ENCODE data around the gene ROBO3.
A peak's percentile ranks its signal among the peaks of the same experiment; 100 is the strongest.

The ROBO3 gene

GRCh38 chr11:124872741-124873140 lies 7.5 kb downstream of the ROBO3 start:
- in situ Hi-C loops (cut with MboI; ENCODE audit: low pct_unique_long_range_greater_than_20kb, low sequenced_read_pairs) = no loop called here

GRCh38 chr11:124873951-124874350 lies 8.7 kb downstream of the ROBO3 start:
- in situ Hi-C loops (cut with MboI; ENCODE audit: low pct_unique_long_range_greater_than_20kb, low sequenced_read_pairs) = no loop called here
- DNase-seq = no peak

More at GRCh38 chr11:124872741-124873140, 7.5 kb downstream of the ROBO3 start:
- no peak for DNase-seq

DNA sequence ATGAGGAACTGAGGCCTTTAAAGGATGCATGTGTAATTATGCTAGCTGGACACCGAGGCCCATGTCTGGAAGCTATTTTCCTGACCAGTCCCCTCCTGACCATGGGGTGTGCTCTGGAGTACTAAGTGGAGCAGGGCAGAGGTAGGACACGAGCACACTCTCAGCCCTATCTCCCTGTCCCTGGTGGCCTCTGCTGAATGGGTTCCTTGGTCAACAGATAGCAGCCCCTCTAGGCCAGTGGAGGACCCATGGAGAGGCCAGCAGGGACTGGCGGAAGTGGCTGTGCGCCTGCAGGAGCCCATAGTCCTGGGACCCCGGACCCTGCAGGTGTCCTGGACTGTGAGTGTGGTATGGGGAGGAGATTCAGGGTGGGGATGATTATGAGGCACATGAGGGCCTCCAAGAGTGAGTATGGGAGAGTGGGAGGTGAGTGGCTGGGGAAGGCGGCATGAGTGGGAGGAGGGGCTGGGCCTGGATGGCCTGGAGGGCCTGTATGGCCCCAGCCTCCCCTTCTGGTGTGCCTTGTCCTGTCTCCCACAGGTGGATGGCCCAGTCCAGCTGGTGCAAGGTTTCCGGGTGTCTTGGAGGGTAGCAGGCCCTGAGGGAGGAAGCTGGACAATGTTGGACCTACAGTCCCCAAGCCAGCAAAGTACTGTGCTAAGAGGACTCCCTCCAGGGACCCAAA lies 9.5 kb downstream of the ROBO3 start:
- no peak for DNase-seq
- in situ Hi-C loops (cut with MboI; ENCODE audit: low pct_unique_long_range_greater_than_20kb, low sequenced_read_pairs) = no loop called here

DNA sequence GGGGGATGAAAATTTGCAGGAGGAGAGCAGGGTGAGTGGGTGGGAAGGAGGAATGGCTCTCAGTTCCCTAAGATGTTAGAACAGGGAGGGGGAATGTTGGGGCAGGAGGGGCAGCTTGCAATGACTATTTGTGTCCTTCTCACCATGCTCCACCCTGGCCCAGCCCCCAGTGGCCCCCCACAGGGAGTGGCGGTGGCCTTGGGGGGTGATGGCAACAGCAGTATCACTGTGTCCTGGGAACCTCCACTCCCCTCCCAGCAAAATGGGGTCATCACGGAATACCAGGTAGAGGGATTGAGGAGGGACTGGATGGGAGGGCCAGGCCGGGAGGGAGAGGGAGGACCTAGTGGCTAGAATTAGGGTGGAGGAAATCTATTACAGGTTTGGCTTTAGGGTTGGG lies 10.2 kb downstream of the ROBO3 start:
- no peak for DNase-seq
- in situ Hi-C loops (cut with MboI; ENCODE audit: low pct_unique_long_range_greater_than_20kb, low sequenced_read_pairs) = no loop called here

- peak; percentile 91 for DNase-seq
- in situ Hi-C loops (cut with MboI; ENCODE audit: low pct_unique_long_range_greater_than_20kb, low sequenced_read_pairs) = no loop called here
These were observed 10.9 kb downstream of the ROBO3 start for GRCh38 chr11:124875943-124876817.

- in situ Hi-C loops (cut with MboI; ENCODE audit: low pct_unique_long_range_greater_than_20kb, low sequenced_read_pairs) = no loop called here
- DNase-seq = no peak
These were observed 11.8 kb downstream of the ROBO3 start for GRCh38 chr11:124876818-124877630.

GRCh38 chr11:124877631-124877909 lies 12.3 kb downstream of the ROBO3 start:
- in situ Hi-C loops (cut with MboI; ENCODE audit: low pct_unique_long_range_greater_than_20kb, low sequenced_read_pairs) = no loop called here
- DNase-seq = no peak

DNA sequence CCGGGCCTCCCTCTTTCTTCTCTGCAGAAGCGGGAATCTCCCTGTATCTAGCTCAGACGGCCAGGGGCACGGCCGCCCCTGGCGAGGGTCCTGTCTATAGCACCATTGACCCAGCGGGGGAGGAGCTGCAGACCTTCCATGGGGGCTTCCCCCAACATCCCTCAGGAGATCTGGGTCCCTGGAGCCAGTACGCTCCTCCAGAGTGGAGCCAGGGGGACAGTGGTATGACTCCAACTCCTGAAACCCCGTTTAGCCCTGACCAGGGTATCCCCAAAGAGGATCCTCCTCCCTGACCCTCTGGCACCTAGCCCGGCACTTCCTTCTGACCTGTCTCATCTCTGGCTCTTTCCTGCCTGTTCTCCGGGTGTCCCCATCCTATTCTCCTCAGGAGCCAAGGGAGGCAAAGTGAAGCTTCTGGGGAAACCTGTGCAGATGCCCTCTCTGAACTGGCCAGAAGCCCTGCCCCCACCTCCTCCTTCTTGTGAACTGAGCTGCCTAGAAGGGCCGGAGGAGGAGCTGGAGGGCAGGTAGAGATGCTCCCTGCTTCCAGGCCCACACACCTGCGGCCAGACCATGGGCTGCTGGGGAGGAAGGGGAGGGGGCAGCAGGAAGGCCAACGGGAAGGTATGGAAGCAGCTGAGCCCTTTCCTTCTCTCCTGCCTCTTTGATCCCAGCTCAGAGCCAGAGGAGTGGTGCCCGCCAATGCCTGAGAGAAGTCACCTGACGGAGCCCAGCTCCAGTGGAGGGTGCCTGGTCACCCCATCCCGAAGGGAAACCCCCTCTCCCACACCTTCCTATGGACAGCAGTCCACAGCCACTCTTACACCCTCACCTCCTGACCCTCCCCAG lies 12.9 kb downstream of the ROBO3 start:
- in situ Hi-C loops (cut with MboI; ENCODE audit: low pct_unique_long_range_greater_than_20kb, low sequenced_read_pairs) = no loop called here

GRCh38 chr11:124878759-124879492 lies 13.7 kb downstream of the ROBO3 start:
- in situ Hi-C loops (cut with MboI; ENCODE audit: low pct_unique_long_range_greater_than_20kb, low sequenced_read_pairs) = no loop called here
- no peak for DNase-seq

More for the DNA sequence above, 12.9 kb downstream of the ROBO3 start:
- DNase-seq = no peak

DNA sequence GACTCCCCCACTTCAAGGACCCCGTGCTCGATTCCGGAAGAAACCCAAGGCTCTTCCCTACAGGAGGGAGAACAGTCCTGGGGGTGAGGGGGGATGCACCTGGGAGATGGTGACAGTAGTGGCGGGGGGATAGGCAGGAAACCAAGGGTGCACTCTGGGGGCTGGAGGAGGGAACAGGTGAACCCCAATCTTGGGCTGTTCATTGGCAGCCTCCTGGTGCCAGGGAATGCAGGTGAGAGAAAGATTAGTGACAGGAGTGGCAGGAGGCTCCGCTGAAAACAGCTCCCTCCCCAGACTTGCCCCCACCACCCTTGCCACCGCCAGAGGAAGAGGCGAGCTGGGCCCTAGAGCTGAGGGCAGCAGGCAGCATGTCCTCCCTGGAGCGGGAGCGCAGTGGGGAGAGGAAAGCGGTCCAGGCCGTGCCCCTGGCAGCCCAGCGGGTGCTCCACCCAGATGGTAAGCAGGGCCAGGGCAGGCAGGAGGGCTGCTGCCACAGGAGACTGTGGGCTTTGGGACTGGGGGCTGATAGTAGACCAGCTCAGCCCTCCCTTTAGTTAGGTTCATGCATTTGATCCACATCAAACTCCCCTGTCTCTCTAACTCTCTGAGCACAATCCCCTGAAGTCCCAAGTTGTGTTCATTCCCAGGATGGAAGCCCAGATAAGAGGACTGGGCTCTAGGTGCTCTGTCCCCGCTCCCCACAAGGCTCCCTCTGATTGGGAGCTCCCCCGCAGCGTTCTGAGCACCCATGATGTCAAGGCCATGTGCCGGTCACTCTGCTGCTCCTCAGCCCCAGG lies 14.5 kb downstream of the ROBO3 start:
- no peak for DNase-seq
- in situ Hi-C loops (cut with MboI; ENCODE audit: low pct_unique_long_range_greater_than_20kb, low sequenced_read_pairs) = no loop called here

- in situ Hi-C loops (cut with MboI; ENCODE audit: low pct_unique_long_range_greater_than_20kb, low sequenced_read_pairs) = no loop called here
These were observed 15.0 kb downstream of the ROBO3 start for GRCh38 chr11:124880290-124880611.

DNA sequence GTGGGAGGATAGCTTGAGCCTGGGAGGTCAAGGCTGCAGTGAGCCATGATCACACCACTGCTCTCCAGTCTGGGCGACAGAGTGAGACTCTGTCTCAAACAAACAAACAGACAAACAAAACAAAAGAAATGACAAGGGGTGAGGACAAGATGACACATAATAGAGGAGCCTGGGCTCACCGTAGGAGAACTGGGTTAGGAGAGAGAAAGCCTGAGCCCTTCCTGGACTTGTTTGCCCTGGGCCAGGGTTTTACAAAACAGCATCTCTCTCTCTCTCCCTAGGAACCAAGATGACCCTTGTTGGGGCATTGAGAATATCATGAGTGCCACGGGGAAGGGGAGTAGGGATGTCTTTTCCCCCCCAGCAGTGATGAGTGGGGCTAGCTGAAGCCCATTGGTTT lies 15.7 kb downstream of the ROBO3 start:
- DNase-seq = no peak
- in situ Hi-C loops (cut with MboI; ENCODE audit: low pct_unique_long_range_greater_than_20kb, low sequenced_read_pairs) = no loop called here

More at GRCh38 chr11:124880290-124880611, 15.0 kb downstream of the ROBO3 start:
- DNase-seq = no peak

- in situ Hi-C loops (cut with MboI; ENCODE audit: low pct_unique_long_range_greater_than_20kb, low sequenced_read_pairs) = no loop called here
- no peak for DNase-seq
These were observed 17.3 kb downstream of the ROBO3 start for GRCh38 chr11:124882339-124883071.

- in situ Hi-C loops (cut with MboI; ENCODE audit: low pct_unique_long_range_greater_than_20kb, low sequenced_read_pairs) = no loop called here
- DNase-seq = no peak
These were observed 19.1 kb downstream of the ROBO3 start for GRCh38 chr11:124884340-124884739.

DNA sequence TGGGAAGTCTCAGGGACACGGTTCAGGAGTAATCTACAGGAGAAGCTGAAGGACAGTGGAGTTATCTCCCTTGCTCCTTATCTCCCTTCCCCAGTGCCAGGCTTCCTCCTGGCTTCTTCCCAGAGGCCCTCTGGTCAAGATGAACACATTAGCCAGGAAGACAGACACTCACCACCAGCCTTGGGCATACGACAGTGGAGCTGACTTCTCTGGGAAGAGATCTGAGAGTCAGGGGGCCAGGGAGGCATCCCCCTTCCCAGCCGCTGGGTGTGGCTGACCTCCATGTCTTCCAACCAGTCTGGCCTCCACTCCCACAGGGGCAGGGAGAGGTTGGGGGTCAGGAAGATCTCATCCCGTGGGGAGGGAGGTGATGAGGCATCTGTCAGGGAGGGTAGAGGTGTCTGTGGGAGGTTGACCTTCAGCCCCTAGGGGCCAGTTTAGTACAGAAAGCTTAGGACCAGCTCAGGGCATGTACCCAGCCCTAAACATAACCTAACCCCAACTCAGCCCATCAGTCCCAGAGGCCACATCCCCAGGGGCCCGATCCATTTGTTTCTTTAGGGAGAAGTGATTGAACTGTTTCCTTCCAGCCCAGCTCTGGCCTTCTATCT lies 19.7 kb downstream of the ROBO3 start:
- in situ Hi-C loops (cut with MboI; ENCODE audit: low pct_unique_long_range_greater_than_20kb, low sequenced_read_pairs) = no loop called here
- no peak for DNase-seq

GRCh38 chr11:124886476-124886875 lies 21.2 kb downstream of the ROBO3 start:
- in situ Hi-C loops (cut with MboI; ENCODE audit: low pct_unique_long_range_greater_than_20kb, low sequenced_read_pairs) = no loop called here
- DNase-seq = no peak
